Lung (tissue), 12 donors: ENCODE results near the gene PDCD5. TPM values are rescaled to one million over a fixed set of nuclear protein-coding genes. Genes with fewer than 3 reads are reported as not detected.

Experiments
- ATAC-seq: fragments of 200-7000 bp; cut with Tn5 transposase; one replicate; pipeline ENCODE4 v1.9.1; 2020; ENCODE audit warnings: moderate number of reproducible peaks; ENCODE audit not compliant: insufficient read depth, low FRiP score
- DNase-seq, 3 donors: peaks; one replicate each; pipeline ENCODE4 v3.0.0-alpha.2; 2013 to 2017
- H3K27ac ChIP-seq, 2 donors: one replicate each; pipeline ENCODE4 v1.5.1; 2013; ENCODE audit warnings: mild to moderate bottlenecking in 2 of 2, moderate library complexity in 2 of 2, control low read depth in 1 of 2, inconsistent platforms in 1 of 2, low read depth in 1 of 2, low read length in 1 of 2
- H3K27me3 ChIP-seq, 3 donors: one replicate each; pipeline ENCODE4 v1.5.1; 2013; ENCODE audit warnings: low read length in 2 of 3; ENCODE audit not compliant: control insufficient read depth in 3 of 3, insufficient read depth in 3 of 3
- H3K36me3 ChIP-seq, 4 donors: one replicate each; pipeline ENCODE4 v1.5.1; 2013; ENCODE audit warnings: low read length in 4 of 4, mild to moderate bottlenecking in 1 of 4, moderate library complexity in 1 of 4; ENCODE audit not compliant: control insufficient read depth in 4 of 4, insufficient read depth in 4 of 4
- H3K4me1 ChIP-seq, 5 donors: one replicate each; pipeline ENCODE4 v1.5.1; 2013; ENCODE audit warnings: low read length in 5 of 5, mild to moderate bottlenecking in 2 of 5, moderate library complexity in 1 of 5; ENCODE audit not compliant: control insufficient read depth in 5 of 5, insufficient read depth in 5 of 5
- H3K4me3 ChIP-seq: one replicate; pipeline ENCODE4 v1.5.1; 2013; ENCODE audit warnings: mild to moderate bottlenecking, control low read depth, moderate library complexity
- H3K9ac ChIP-seq, 2 donors: one replicate each; pipeline ENCODE4 v1.5.1; 2013; ENCODE audit warnings: low read length in 2 of 2, control low read depth in 1 of 2; ENCODE audit not compliant: insufficient read depth in 1 of 2
- H3K9me3 ChIP-seq, 4 donors: one replicate each; pipeline ENCODE4 v1.5.1; 2013; ENCODE audit warnings: low read length in 3 of 4, mild to moderate bottlenecking in 1 of 4, moderate library complexity in 1 of 4; ENCODE audit not compliant: control insufficient read depth in 4 of 4, insufficient read depth in 3 of 4
- CTCF ChIP-seq: IDR thresholded peaks from 2 replicates; pipeline ENCODE4 v1.5.1; 2012; ENCODE audit warnings: mild to moderate bottlenecking; ENCODE audit errors: control extremely low read depth, extremely low read depth
- WGBS, 2 donors: extraction: QIAGEN DNeasy Blood & Tissue Kit; methylation state at CpG; one replicate each; pipeline ENCODE4 v1.1.7; 2013; 5-methylcytosine and 5-hydroxymethylcytosine counted together
- polyA plus RNA-seq, 2 donors: library from polyadenylated mRNA; stranded (reverse); fragments of 200-250 nt; gene quantifications; one replicate each; pipeline ENCODE4 v1.2.1, GENCODE V29; 2013
- total RNA-seq, 2 donors: library from RNA; depleted of rRNA in 1 of 2; stranded (reverse); fragments of >200 nt in 1 of 2; gene quantifications; one replicate each; pipeline ENCODE4 v1.2.1, GENCODE V29; 2014 to 2021
- donor health status: control.
- donor health status: control.
- donor health status: Bipolar disorder and iron deficiency.
- donor health status: healthy.
- donor health status: DM: yes; HTN: yes; CAD: no.

The PDCD5 gene
- total and polyA plus RNA-seq, 4 donors = 38.6 to 147 (median 87.0) TPM

GRCh38 chr19:32613008-32613407 is 32.0 kb downstream of the PDCD5 start:
- Histone ChIP-seq H3K9me3 (peaks cover 0 to 3% (median 0%) of the 10 kb centered on the region in 4 donors), H3K27ac (no peak overlapping the region), H3K36me3 (peaks cover 32 to 44% (median 35%) of the 10 kb centered on the region in 4 donors), H3K4me3 (no peak overlapping the region), H3K4me1 (no peaks in the 10 kb centered on the region), H3K27me3 (no peaks in the 10 kb centered on the region), H3K9ac (no peak overlapping the region)
- TF ChIP-seq CTCF = no peak
- ATAC-seq = no peak
- WGBS, 2 donors = 72 to 86% methylated on average over 4 of the region's 4 CpGs
- DNase-seq = no peak

GRCh38 chr19:32614916-32615315 is 33.9 kb downstream of the PDCD5 start:
- DNase-seq (no peak), ATAC-seq (no peak)
- no peak overlapping the region for H3K9ac ChIP-seq
- no peak for TF ChIP-seq CTCF
- 97 to 98% methylated on average over 7 of the region's 7 CpGs for WGBS, 2 donors
- no peaks in the 10 kb centered on the region for H3K27me3 ChIP-seq
- H3K4me3 ChIP-seq = no peak overlapping the region
- H3K27ac ChIP-seq = no peak overlapping the region
- no peaks in the 10 kb centered on the region for H3K4me1 ChIP-seq
- H3K36me3 ChIP-seq = peaks cover 29 to 49% (median 42%) of the 10 kb centered on the region in 4 donors
- peaks cover 0 to 3% (median 0%) of the 10 kb centered on the region in 4 donors for H3K9me3 ChIP-seq

GRCh38 chr19:32615569-32615968 is 34.6 kb downstream of the PDCD5 start:
- no peak for ATAC-seq
- Histone ChIP-seq H3K27ac (no peak overlapping the region), H3K4me3 (no peak overlapping the region), H3K36me3 (peaks cover 30 to 49% (median 42%) of the 10 kb centered on the region in 4 donors), H3K9me3 (peaks cover 0 to 3% (median 0%) of the 10 kb centered on the region in 4 donors), H3K4me1 (no peaks in the 10 kb centered on the region), H3K27me3 (no peaks in the 10 kb centered on the region), H3K9ac (no peak overlapping the region)
- no peak for DNase-seq
- 86% methylated on average over 11 of the region's 11 CpGs for WGBS, 2 donors
- no peak for TF ChIP-seq CTCF

GRCh38 chr19:32619051-32619685 is 38.2 kb downstream of the PDCD5 start:
- no peak overlapping the region for H3K4me3 ChIP-seq
- no peak for ATAC-seq
- no peak for TF ChIP-seq CTCF
- no peak for DNase-seq
- no peaks in the 10 kb centered on the region for H3K4me1 ChIP-seq
- H3K9me3 ChIP-seq = no peaks in the 10 kb centered on the region
- 91 to 95% methylated on average over 23 of the region's 23 CpGs for WGBS, 2 donors
- H3K36me3 ChIP-seq = peaks cover 26 to 60% (median 38%) of the 10 kb centered on the region in 4 donors
- no peak overlapping the region for H3K9ac ChIP-seq
- no peak overlapping the region for H3K27ac ChIP-seq
- H3K27me3 ChIP-seq = no peaks in the 10 kb centered on the region
